ENCODE results near the gene NDUFAF8. TPM values are rescaled to one million over a fixed set of nuclear protein-coding genes. Genes with fewer than 3 reads are reported as not detected.

The NDUFAF8 gene
- polyA plus RNA-seq, 1 experiment: 181 TPM

GRCh38 chr17:81245665-81246342 lies 6.7 kb downstream of the NDUFAF8 start:
- TF ChIP-seq CTCF (IDR thresholded peaks at IDR 0.05; ENCODE audit: low read depth, low read length): no peak
- H3K4me3 ChIP-seq (ENCODE audit: low read depth, low read length): no peak overlapping the region
- peaks cover 8% of the 10 kb centered on the region; the same call in 1 of the 2 replicates for H3K9me3 ChIP-seq (ENCODE audit: control insufficient read depth, insufficient read depth, low read length)
- H3K27me3 ChIP-seq (ENCODE audit: control insufficient read depth, insufficient read depth, low read length): no peaks in the 10 kb centered on the region
- ChIA-PET CTCF (interaction anchor here (1.2 kb wide), 1 partner anchor 103 kb away, joined by 4 read pairs; no protein-coding TSS in a partner anchor), POLR2A (no interaction called here)
- H3K27ac ChIP-seq (ENCODE audit: low read depth, low read length): no peak overlapping the region
- no peak for DNase-seq (ENCODE audit: low read depth, low spot score)

GRCh38 chr17:81246343-81246670 lies 7.2 kb downstream of the NDUFAF8 start:
- Histone ChIP-seq H3K4me3 (ENCODE audit: low read depth, low read length) (no peak overlapping the region), H3K9me3 (ENCODE audit: control insufficient read depth, insufficient read depth, low read length) (peaks cover 8% of the 10 kb centered on the region; the same call in 1 of the 2 replicates), H3K27me3 (ENCODE audit: control insufficient read depth, insufficient read depth, low read length) (no peaks in the 10 kb centered on the region), H3K27ac (ENCODE audit: low read depth, low read length) (no peak overlapping the region)
- no peak for TF ChIP-seq CTCF (IDR thresholded peaks at IDR 0.05; ENCODE audit: low read depth, low read length)
- ChIA-PET CTCF (no interaction called here), POLR2A (no interaction called here)
- no peak for DNase-seq (ENCODE audit: low read depth, low spot score)

GRCh38 chr17:81246679-81247338 lies 7.7 kb downstream of the NDUFAF8 start:
- Histone ChIP-seq H3K9me3 (ENCODE audit: control insufficient read depth, insufficient read depth, low read length) (peaks cover 8% of the 10 kb centered on the region; the same call in 1 of the 2 replicates), H3K27me3 (ENCODE audit: control insufficient read depth, insufficient read depth, low read length) (no peaks in the 10 kb centered on the region), H3K4me3 (ENCODE audit: low read depth, low read length) (no peak overlapping the region), H3K27ac (ENCODE audit: low read depth, low read length) (no peak overlapping the region)
- no peak for TF ChIP-seq CTCF (IDR thresholded peaks at IDR 0.05; ENCODE audit: low read depth, low read length)
- ChIA-PET CTCF (no interaction called here), POLR2A (no interaction called here)
- no peak for DNase-seq (ENCODE audit: low read depth, low spot score)

- Histone ChIP-seq H3K9me3 (ENCODE audit: control insufficient read depth, insufficient read depth, low read length) (peaks cover 8% of the 10 kb centered on the region; the same call in 1 of the 2 replicates), H3K27ac (ENCODE audit: low read depth, low read length) (no peak overlapping the region), H3K4me3 (ENCODE audit: low read depth, low read length) (no peak overlapping the region), H3K27me3 (ENCODE audit: control insufficient read depth, insufficient read depth, low read length) (no peaks in the 10 kb centered on the region)
- no peak for TF ChIP-seq CTCF (IDR thresholded peaks at IDR 0.05; ENCODE audit: low read depth, low read length)
- DNase-seq (ENCODE audit: low read depth, low spot score): no peak
- CTCF ChIA-PET: interaction anchor here (1.0 kb wide), 1 partner anchor 237 kb away, joined by 3 read pairs; no protein-coding TSS in a partner anchor
- POLR2A ChIA-PET: interaction anchor here (0.7 to 1.1 kb wide), 2 partner anchors 9 to 99 kb away, joined by 3 read pairs; partner anchors contain the start of genes NDUFAF8 and TEPSIN
Measured at GRCh38 chr17:81247339-81247990, 8.3 kb downstream of the NDUFAF8 start.

- Histone ChIP-seq H3K4me3 (ENCODE audit: low read depth, low read length) (no peak overlapping the region), H3K27me3 (ENCODE audit: control insufficient read depth, insufficient read depth, low read length) (no peaks in the 10 kb centered on the region), H3K27ac (ENCODE audit: low read depth, low read length) (no peak overlapping the region), H3K9me3 (ENCODE audit: control insufficient read depth, insufficient read depth, low read length) (peaks cover 8% of the 10 kb centered on the region; the same call in 1 of the 2 replicates)
- TF ChIP-seq CTCF (IDR thresholded peaks at IDR 0.05; ENCODE audit: low read depth, low read length): no peak
- no peak for DNase-seq (ENCODE audit: low read depth, low spot score)
- ChIA-PET POLR2A (no interaction called here), CTCF (no interaction called here)
Measured at GRCh38 chr17:81248649-81249048, 9.5 kb downstream of the NDUFAF8 start.
